Lower lobe of right lung (tissue), 2 donors: ENCODE results near the gene ZRANB2. TPM values are rescaled to one million over a fixed set of nuclear protein-coding genes. Genes with fewer than 3 reads are reported as not detected.

ENCODE experiments used
- ATAC-seq, 2 donors: fragments of 200-7000 bp; cut with Tn5 transposase; one replicate each; pipeline ENCODE4 v1.9.1; 2020 to 2022; ENCODE audit warnings: mild to moderate bottlenecking in 2 of 2, moderate library complexity in 2 of 2
- DNase-seq: peaks from one replicate; pipeline ENCODE4 v3.0.0-alpha.2; 2020
- H3K27ac ChIP-seq: fragments of 200-600 bp; one replicate; pipeline ENCODE4 v1.8.0; 2022
- H3K27me3 ChIP-seq: fragments of 200-600 bp; one replicate; pipeline ENCODE4 v1.8.0; 2022; ENCODE audit warnings: low read depth
- H3K36me3 ChIP-seq: fragments of 200-600 bp; one replicate; pipeline ENCODE4 v1.8.0; 2022; ENCODE audit warnings: mild to moderate bottlenecking
- H3K4me1 ChIP-seq: fragments of 200-600 bp; one replicate; pipeline ENCODE4 v1.8.0; 2022
- H3K4me3 ChIP-seq: fragments of 200-600 bp; one replicate; pipeline ENCODE4 v1.8.0; 2022; ENCODE audit warnings: mild to moderate bottlenecking
- H3K9me3 ChIP-seq: fragments of 200-600 bp; one replicate; pipeline ENCODE4 v1.8.0; 2022
- intact Hi-C: fragments of 100-400 bp; cut with DNase I; formaldehyde crosslinking; loops from one replicate; pipeline ENCODE4 v1.11.0; 2022
- total RNA-seq: library from RNA; stranded (reverse); fragmentation: NEBNext Ultra II Directional; extraction: Animal tissue kit (Norgen Biotek cat#: 25700); gene quantifications from one replicate; pipeline ENCODE4 v1.2.1, GENCODE V29; 2021
- TF ChIP-seq, protein P1 (sequence below): fragments of 200-600 bp; IDR thresholded peaks from one replicate; pipeline ENCODE4 v1.8.0; 2022; ENCODE audit warnings: antibody characterized with exemption, mild to moderate bottlenecking
- donor health status: DM: no; HTN: yes; CAD: no; lungs with severe emphysema.

The ZRANB2 gene
- total RNA-seq, 1 donor from 2014 or later = 85.2 TPM

DNA sequence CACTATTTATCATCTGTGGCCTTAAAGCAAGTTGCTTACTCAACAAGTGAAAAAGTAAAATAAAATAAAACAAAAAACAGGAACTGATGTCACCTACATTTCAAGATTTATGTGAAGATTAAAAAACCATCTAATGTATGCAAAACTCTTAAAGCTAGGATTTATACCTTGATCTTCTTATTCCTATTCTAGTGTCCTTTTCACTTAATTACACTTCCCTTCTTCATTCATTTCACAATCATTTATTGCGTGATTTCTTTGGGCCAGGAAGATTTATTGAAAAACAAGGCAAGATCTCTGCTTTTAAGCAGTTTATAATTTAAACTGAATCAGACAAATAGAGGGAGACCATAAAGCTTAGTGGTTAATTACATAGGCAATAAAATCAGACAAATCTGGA, 51.9 kb downstream of the ZRANB2 start:
- Histone ChIP-seq H3K4me3 (no peak overlapping the region), H3K9me3 (no peaks in the 10 kb centered on the region), H3K27me3 (no peaks in the 10 kb centered on the region), H3K36me3 (no peaks in the 10 kb centered on the region), H3K27ac (no peak overlapping the region), H3K4me1 (no peaks in the 10 kb centered on the region)
- ATAC-seq = no peak
- TF ChIP-seq, protein P1, sequence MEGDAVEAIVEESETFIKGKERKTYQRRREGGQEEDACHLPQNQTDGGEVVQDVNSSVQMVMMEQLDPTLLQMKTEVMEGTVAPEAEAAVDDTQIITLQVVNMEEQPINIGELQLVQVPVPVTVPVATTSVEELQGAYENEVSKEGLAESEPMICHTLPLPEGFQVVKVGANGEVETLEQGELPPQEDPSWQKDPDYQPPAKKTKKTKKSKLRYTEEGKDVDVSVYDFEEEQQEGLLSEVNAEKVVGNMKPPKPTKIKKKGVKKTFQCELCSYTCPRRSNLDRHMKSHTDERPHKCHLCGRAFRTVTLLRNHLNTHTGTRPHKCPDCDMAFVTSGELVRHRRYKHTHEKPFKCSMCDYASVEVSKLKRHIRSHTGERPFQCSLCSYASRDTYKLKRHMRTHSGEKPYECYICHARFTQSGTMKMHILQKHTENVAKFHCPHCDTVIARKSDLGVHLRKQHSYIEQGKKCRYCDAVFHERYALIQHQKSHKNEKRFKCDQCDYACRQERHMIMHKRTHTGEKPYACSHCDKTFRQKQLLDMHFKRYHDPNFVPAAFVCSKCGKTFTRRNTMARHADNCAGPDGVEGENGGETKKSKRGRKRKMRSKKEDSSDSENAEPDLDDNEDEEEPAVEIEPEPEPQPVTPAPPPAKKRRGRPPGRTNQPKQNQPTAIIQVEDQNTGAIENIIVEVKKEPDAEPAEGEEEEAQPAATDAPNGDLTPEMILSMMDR = no peak
- intact Hi-C loops = no loop called here
- no peak for DNase-seq

DNA sequence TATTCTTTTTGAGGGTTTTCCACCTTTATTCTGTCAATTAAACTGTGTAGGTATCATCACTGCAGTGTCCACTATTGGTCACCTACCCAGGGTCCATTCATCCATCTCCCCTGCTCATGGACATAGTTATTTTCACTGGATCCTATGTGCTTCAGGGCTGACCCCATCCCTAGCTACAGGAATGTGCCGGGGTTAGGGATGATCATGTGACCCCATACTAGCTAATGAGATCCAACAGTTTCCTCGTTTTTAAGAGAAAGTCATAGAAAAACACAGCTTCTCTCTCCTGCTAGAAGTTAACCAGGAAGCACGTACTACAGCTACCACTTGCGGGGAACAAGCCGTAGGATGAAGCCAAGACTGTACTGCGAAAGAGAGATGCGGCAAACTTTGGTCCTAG, 52.8 kb downstream of the ZRANB2 start:
- Histone ChIP-seq H3K9me3 (no peaks in the 10 kb centered on the region), H3K4me1 (no peaks in the 10 kb centered on the region), H3K27ac (no peak overlapping the region), H3K36me3 (no peaks in the 10 kb centered on the region), H3K27me3 (no peaks in the 10 kb centered on the region), H3K4me3 (no peak overlapping the region)
- DNase-seq (no peak), ATAC-seq (no peak)
- TF ChIP-seq, protein P1 = no peak
- intact Hi-C loops = no loop called here

DNA sequence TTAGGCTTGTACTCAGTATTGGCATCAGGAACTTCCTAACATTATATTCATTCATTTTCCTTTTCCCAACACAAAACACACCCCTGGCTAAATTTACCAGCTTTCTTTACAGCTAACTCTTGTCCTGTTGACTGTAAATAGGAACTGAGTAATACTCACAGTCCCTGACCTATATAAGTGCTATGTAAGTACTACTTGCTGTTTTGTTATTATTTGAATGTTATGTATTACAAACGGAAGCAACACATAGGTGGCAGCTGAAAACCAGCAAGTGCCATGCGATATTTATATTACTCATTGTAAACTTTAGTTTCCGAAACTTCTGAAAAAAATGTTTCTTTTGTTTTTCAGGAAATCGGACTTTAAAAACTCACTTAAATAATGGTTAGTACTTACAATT, 54.7 kb downstream of the ZRANB2 start:
- Histone ChIP-seq H3K27ac (no peak overlapping the region), H3K9me3 (no peaks in the 10 kb centered on the region), H3K4me3 (no peak overlapping the region), H3K36me3 (no peaks in the 10 kb centered on the region), H3K4me1 (no peaks in the 10 kb centered on the region), H3K27me3 (no peaks in the 10 kb centered on the region)
- DNase-seq (no peak), ATAC-seq (no peak)
- intact Hi-C loops = no loop called here
- TF ChIP-seq, protein P1 = no peak

DNA sequence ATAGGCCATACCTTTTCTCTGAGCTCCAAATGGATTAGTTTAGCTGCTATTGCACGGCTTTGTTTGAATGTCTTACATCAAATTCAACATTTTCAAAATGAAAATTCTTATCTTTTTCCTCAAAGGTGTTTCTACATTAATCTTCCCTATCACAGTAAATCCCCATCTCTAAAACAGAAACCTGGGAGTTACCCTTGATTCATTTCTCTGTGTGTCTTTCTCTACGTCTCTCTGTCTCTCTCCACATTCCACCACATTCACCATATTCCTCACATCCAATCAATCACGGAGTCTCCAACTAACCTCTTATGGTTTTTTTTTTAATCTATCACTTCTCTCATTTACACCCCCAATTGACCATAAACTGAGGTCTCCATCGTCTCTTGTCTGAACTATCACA, 57.3 kb downstream of the ZRANB2 start:
- no peaks in the 10 kb centered on the region for H3K36me3 ChIP-seq
- no peak overlapping the region for H3K4me3 ChIP-seq
- H3K4me1 ChIP-seq = no peaks in the 10 kb centered on the region
- no peak for ATAC-seq
- intact Hi-C loops = no loop called here
- TF ChIP-seq, protein P1 = no peak
- H3K9me3 ChIP-seq = no peaks in the 10 kb centered on the region
- no peak overlapping the region for H3K27ac ChIP-seq
- no peaks in the 10 kb centered on the region for H3K27me3 ChIP-seq
- DNase-seq = no peak

DNA sequence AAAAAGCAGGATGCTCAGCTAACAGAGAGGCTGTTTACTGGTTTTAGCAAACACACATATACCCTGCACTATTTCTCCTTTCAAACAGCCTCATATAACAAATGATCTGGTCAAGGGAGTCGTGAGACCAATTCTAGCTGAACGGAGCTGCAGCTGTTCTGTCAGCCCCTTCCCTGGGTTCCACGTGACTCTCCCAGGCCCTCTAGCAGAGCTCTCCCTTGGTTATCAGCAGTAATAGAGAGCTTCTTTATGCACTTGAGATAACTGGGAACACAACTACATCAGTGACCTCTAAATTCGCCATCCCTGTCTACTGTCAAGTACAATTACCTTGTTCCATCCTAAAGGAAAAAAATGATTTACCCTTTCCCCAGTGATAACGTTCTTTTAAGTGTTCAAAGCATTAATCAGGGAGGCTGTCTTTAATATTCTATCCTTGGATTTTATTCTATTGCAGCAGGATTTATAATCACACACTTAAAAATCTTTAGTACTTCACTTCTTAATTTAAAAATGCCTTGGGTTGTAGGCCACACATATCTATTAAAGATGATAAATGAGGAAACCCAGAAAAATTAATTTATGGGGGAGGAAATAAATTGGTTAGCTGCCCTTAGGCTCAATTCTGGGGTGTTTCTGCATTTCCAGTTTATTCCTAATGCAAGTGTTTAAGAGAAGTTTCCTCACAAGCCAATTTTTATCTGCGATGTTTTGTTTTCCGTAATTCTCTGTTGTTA, 61.4 kb downstream of the ZRANB2 start:
- H3K36me3 ChIP-seq = no peaks in the 10 kb centered on the region
- no peak for ATAC-seq

More for the DNA sequence above, 61.4 kb downstream of the ZRANB2 start:
- Histone ChIP-seq H3K9me3 (no peaks in the 10 kb centered on the region), H3K27ac (no peak overlapping the region), H3K4me1 (no peaks in the 10 kb centered on the region), H3K27me3 (no peaks in the 10 kb centered on the region), H3K4me3 (no peak overlapping the region)
- intact Hi-C loops = no loop called here
- no peak for DNase-seq
- TF ChIP-seq, protein P1 = no peak
